GM12892 (cell line): Measurements from ENCODE around the gene PDE1C.

Experiments
- POLR2A ChIP-seq: IDR thresholded peaks from 2 replicates; pipeline ENCODE4 v1.6.1; 2011; ENCODE audit warnings: low read depth, low read length, control low read depth
- POLR2AphosphoS5 ChIP-seq: IDR thresholded peaks from 2 replicates; pipeline ENCODE4 v1.6.1; 2011; ENCODE audit warnings: low read depth, low read length, control low read depth

DNA sequence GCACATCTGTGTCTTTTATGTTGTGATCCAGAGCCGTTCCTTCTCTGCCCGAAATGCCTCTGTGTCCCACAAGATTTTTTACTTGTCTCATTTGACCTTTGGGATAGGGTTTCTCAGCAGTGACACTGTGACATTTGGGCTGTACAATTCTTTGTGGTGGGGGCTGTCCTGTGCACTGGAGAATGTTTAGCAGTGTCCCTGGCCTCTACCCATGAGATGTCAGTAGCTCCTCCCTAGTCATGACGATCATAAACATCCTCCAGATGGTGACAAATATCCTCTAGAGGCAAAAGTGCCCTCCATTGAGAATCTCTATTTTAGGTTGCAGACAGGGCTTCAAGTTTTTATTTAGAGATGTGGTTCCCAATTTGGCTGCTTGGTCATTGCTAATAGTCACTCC, 291.9 kb downstream of the PDE1C start:
- TF ChIP-seq POLR2AphosphoS5, result no peak
- TF ChIP-seq POLR2A, result no peak
